22Rv1 (cell line): ENCODE measurements around the gene CD274.

ENCODE experiments used
- CTCF ChIP-seq: fragments of 450-650 bp; IDR thresholded peaks from 2 replicates; pipeline ENCODE4 v1.5.1; 2017; ENCODE audit warnings: mild to moderate bottlenecking
- ZFX ChIP-seq: fragments of 450-650 bp; IDR thresholded peaks from 2 replicates; pipeline ENCODE4 v1.6.1; 2017; ENCODE audit warnings: antibody characterized with exemption, borderline replicate concordance

GRCh38 chr9:5441043-5441442, 9.3 kb upstream of the CD274 start:
- TF ChIP-seq CTCF, result no peak
- TF ChIP-seq ZFX, result no peak
